ENCODE data around the gene COX11.

COX11 gene

GRCh38 chr17:54968262-54968987, at the start of gene COX11, which contains the start of gene STXBP4:
Gene COX11, minus strand, starts transcription at chr17:54968654. Its CDS starts 8 bp downstream, at chr17:54968646.
Gene STXBP4, plus strand, starts transcription at chr17:54968765. Its CDS starts 17,455 bp downstream, at chr17:54986220.
- peak; percentile 95 to 98 for DNase-seq

- DNase-seq = peak; percentile 14 to 15
Measured at GRCh38 chr17:55005520-55005919, 37.1 kb upstream of the COX11 start.

GRCh38 chr17:55004484-55004883, 36.0 kb upstream of the COX11 start:
- no peak for DNase-seq

- no peak for DNase-seq
Measured at GRCh38 chr17:55002458-55002857, 34.0 kb upstream of the COX11 start.

- DNase-seq = no peak
Measured at GRCh38 chr17:54996441-54996840, 28.0 kb upstream of the COX11 start.

- DNase-seq = peak; percentile 36 to 70
Measured at GRCh38 chr17:54992797-54993639, 24.6 kb upstream of the COX11 start.

GRCh38 chr17:54991567-54991966, 23.1 kb upstream of the COX11 start:
- DNase-seq = no peak

- no peak for DNase-seq
Measured at GRCh38 chr17:54990118-54990517, 21.7 kb upstream of the COX11 start.

GRCh38 chr17:54985476-54985875, 17.0 kb upstream of the COX11 start:
- DNase-seq = no peak

- no peak for DNase-seq
Measured at GRCh38 chr17:54983260-54983659, 14.8 kb upstream of the COX11 start.

- DNase-seq = no peak
Measured at GRCh38 chr17:54982399-54982798, 13.9 kb upstream of the COX11 start.

- DNase-seq = no peak
Measured at GRCh38 chr17:54980375-54980774, 11.9 kb upstream of the COX11 start.

GRCh38 chr17:54979657-54980056, 11.2 kb upstream of the COX11 start:
- no peak for DNase-seq

- no peak for DNase-seq
Measured at GRCh38 chr17:54977744-54978143, 9.3 kb upstream of the COX11 start.

- no peak for DNase-seq
Measured at GRCh38 chr17:54976316-54976715, 7.9 kb upstream of the COX11 start.

- DNase-seq = no peak
Measured at GRCh38 chr17:54974759-54975158, 6.3 kb upstream of the COX11 start.

GRCh38 chr17:54972406-54973138, 4.1 kb upstream of the COX11 start:
- no peak for DNase-seq

- no peak for DNase-seq
Measured at GRCh38 chr17:54971901-54972300, 3.4 kb upstream of the COX11 start.

GRCh38 chr17:54971147-54971546, 2.7 kb upstream of the COX11 start:
- DNase-seq = no peak

- DNase-seq = peak in 1 of 2 experiments; percentile 10
Measured at GRCh38 chr17:54969658-54970572, 1.5 kb upstream of the COX11 start.

GRCh38 chr17:54968988-54969332, 506 bp upstream of the COX11 start:
- DNase-seq = no peak

- DNase-seq = peak in 1 of 2 experiments; percentile 48
Measured at GRCh38 chr17:54967621-54968261, 713 bp downstream of the COX11 start.

Measured in NCI-H524 (cell line).